ENCODE data around the gene MRFAP1. TPM values are rescaled to one million over a fixed set of nuclear protein-coding genes. Genes with fewer than 3 reads are reported as not detected.

MRFAP1 gene
- total and polyA plus RNA-seq, 2 of the 4 experiments (the other 2 are of a cell fraction): 65.4 to 268 TPM

- ATAC-seq (ENCODE audit: low read depth) (no peak), DNase-seq (no peak)
- Histone ChIP-seq H4K8ac (ENCODE audit: low read depth in 2 of 2, low read length in 2 of 2) (no peak overlapping the region), H3K9me3 (ENCODE audit: control insufficient read depth, insufficient read depth, low read length) (no peaks in the 10 kb centered on the region), H3K56ac (ENCODE audit: extremely low read depth, insufficient read depth, low read length) (no peak overlapping the region), H3K9ac (ENCODE audit: low read depth, low read length) (no peak overlapping the region), H3K14ac (replicated peaks; ENCODE audit: low read depth, low read length) (no peak overlapping the region), H3K18ac (ENCODE audit: low read depth, low read length) (no peak overlapping the region), H3K27ac (ENCODE audit: insufficient read depth, low read length) (no peak overlapping the region), H4K20me1 (ENCODE audit: insufficient read depth, low read length) (peaks cover 22% of the 10 kb centered on the region), H3K23ac (ENCODE audit: low read depth, low read length) (no peak overlapping the region), H3K36me3 (ENCODE audit: control insufficient read depth, insufficient read depth, low read length) (peaks cover 7% of the 10 kb centered on the region), H2BK20ac (ENCODE audit: low read depth, low read length) (no peak overlapping the region), H4K5ac (ENCODE audit: low read depth, low read length) (no peak overlapping the region), H3K4me1 (ENCODE audit: control insufficient read depth, insufficient read depth, low read length) (peaks cover 22% of the 10 kb centered on the region), H2AFZ (replicated peaks; ENCODE audit: low read length, poor library complexity) (no peak overlapping the region), H2AK5ac (ENCODE audit: low read depth, low read length) (no peak overlapping the region), H2BK5ac (ENCODE audit: low read depth, low read length, poor library complexity, severe bottlenecking) (no peak overlapping the region), H3K79me1 (ENCODE audit: low read depth in 1 of 2, low read length in 2 of 2) (peaks cover 21 to 28% of the 10 kb centered on the region in 2 experiments; a peak in 3 of 4 replicates), H3K27me3 (ENCODE audit: control insufficient read depth, insufficient read depth, low read length) (no peaks in the 10 kb centered on the region), H2BK15ac (ENCODE audit: low read depth, low read length) (no peak overlapping the region), H3K4me2 (ENCODE audit: low read depth, low read length) (no peak overlapping the region), H4K91ac (ENCODE audit: insufficient read depth, low read depth, low read length) (no peak overlapping the region), H3K4me3 (ENCODE audit: insufficient read depth, low read depth, low read length) (no peak overlapping the region), H3K9me1 (ENCODE audit: insufficient read depth, low read length) (peaks cover 24% of the 10 kb centered on the region), H2BK120ac (ENCODE audit: low read depth, low read length) (no peak overlapping the region), H3K4ac (ENCODE audit: low read depth, low read length) (no peak overlapping the region), H2AK9ac (replicated peaks; ENCODE audit: low read depth, low read length, poor library complexity) (no peak overlapping the region)
- in situ Hi-C loops (cut with MboI; ENCODE audit: low sequenced_read_pairs) (no loop called here), intact Hi-C loops (cut with micrococcal nuclease) (no loop called here), dilution Hi-C loops (cut with HindIII; ENCODE audit: low sequenced_read_pairs, unreplicated experiment) (no loop called here)
- POLR2A ChIA-PET (ENCODE audit: unreplicated experiment): no interaction called here
- CTCF ChIA-PET: no interaction called here
- no peak for TF ChIP-seq MAZ (IDR thresholded peaks at IDR 0.05; ENCODE audit: borderline replicate concordance, low read depth, low read length)
- TF ChIP-seq CEBPB (IDR thresholded peaks at IDR 0.05; ENCODE audit: low read depth, low read length): no peak
- TF ChIP-seq, protein P1, sequence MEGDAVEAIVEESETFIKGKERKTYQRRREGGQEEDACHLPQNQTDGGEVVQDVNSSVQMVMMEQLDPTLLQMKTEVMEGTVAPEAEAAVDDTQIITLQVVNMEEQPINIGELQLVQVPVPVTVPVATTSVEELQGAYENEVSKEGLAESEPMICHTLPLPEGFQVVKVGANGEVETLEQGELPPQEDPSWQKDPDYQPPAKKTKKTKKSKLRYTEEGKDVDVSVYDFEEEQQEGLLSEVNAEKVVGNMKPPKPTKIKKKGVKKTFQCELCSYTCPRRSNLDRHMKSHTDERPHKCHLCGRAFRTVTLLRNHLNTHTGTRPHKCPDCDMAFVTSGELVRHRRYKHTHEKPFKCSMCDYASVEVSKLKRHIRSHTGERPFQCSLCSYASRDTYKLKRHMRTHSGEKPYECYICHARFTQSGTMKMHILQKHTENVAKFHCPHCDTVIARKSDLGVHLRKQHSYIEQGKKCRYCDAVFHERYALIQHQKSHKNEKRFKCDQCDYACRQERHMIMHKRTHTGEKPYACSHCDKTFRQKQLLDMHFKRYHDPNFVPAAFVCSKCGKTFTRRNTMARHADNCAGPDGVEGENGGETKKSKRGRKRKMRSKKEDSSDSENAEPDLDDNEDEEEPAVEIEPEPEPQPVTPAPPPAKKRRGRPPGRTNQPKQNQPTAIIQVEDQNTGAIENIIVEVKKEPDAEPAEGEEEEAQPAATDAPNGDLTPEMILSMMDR (conservative IDR thresholded peaks at IDR 0.05; ENCODE audit: low read depth, low read length): no peak
- no peak for TF ChIP-seq NFE2L2 (IDR thresholded peaks at IDR 0.05; ENCODE audit: low read depth, low read length)
- TF ChIP-seq, protein P2, sequence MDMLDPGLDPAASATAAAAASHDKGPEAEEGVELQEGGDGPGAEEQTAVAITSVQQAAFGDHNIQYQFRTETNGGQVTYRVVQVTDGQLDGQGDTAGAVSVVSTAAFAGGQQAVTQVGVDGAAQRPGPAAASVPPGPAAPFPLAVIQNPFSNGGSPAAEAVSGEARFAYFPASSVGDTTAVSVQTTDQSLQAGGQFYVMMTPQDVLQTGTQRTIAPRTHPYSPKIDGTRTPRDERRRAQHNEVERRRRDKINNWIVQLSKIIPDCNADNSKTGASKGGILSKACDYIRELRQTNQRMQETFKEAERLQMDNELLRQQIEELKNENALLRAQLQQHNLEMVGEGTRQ (IDR thresholded peaks at IDR 0.05; ENCODE audit: low read depth, low read length): no peak
- no peak for TF ChIP-seq RCOR1 (IDR thresholded peaks at IDR 0.05; ENCODE audit: insufficient replicate concordance, low read length)
- no peak for TF ChIP-seq MXI1 (IDR thresholded peaks at IDR 0.05; ENCODE audit: borderline replicate concordance, low read depth, low read length)
- TF ChIP-seq FOS (IDR thresholded peaks at IDR 0.05; ENCODE audit: low read depth, low read length): no peak
- no peak for TF ChIP-seq RAD21 (IDR thresholded peaks at IDR 0.05; ENCODE audit: low read length)
- TF ChIP-seq BHLHE40 (IDR thresholded peaks at IDR 0.05; ENCODE audit: low read depth, low read length): no peak
- no peak for TF ChIP-seq MAFK (IDR thresholded peaks at IDR 0.05; ENCODE audit: low read depth, low read length)
- no peak for TF ChIP-seq ELK1 (IDR thresholded peaks at IDR 0.05; ENCODE audit: borderline replicate concordance, low read depth, low read length)
- TF ChIP-seq RFX5 (IDR thresholded peaks at IDR 0.05; ENCODE audit: low read depth, low read length): no peak
- TF ChIP-seq POLR2A (IDR thresholded peaks at IDR 0.05; ENCODE audit: low read depth, low read length): no peak
- no peak for TF ChIP-seq CHD1 (IDR thresholded peaks at IDR 0.05; ENCODE audit: low read depth, low read length)
- TF ChIP-seq SMC3 (IDR thresholded peaks at IDR 0.05; ENCODE audit: low read depth, low read length): no peak
- no CpG with 5 or more reads among the region's 19 CpGs for WGBS, 2 experiments (ENCODE audit: extremely low coverage in 2 of 2, insufficient read length in 1 of 2)
- BruUV-seq (replicated peaks): no TSS peak
Observed at GRCh38 chr4:6672131-6672530, 31.6 kb downstream of the MRFAP1 start.
